Prostate gland (tissue), 2 donors: Measurements from ENCODE around the gene SLC25A27. TPM values are rescaled to one million over a fixed set of nuclear protein-coding genes. Genes with fewer than 3 reads are reported as not detected.

Experiments used
- DNase-seq: peaks from one replicate; pipeline ENCODE4 v3.0.0-alpha.2; 2019; ENCODE audit warnings: low spot score
- H3K27ac ChIP-seq, 2 donors: fragments of 200-600 bp; sonication (generic); 2 replicates each; pipeline ENCODE4 v1.5.1; 2017 to 2019
- H3K27me3 ChIP-seq: fragments of 200-600 bp; sonication (generic); replicated peaks from 2 replicates; pipeline ENCODE4 v1.5.1; 2019; ENCODE audit not compliant: insufficient read depth
- H3K36me3 ChIP-seq, 2 donors: fragments of 200-600 bp; sonication (generic); 1 replicate in 1 of 2; 2 replicates in 1 of 2; pipeline versions ENCODE4 v1.5.1 to v1.8.1; 2017 to 2019
- H3K4me1 ChIP-seq: fragments of 200-600 bp; sonication (generic); replicated peaks from 2 replicates; pipeline ENCODE4 v1.5.1; 2019
- H3K4me3 ChIP-seq, 2 donors: fragments of 200-600 bp; sonication (generic); 2 replicates each; pipeline ENCODE4 v1.5.1; 2017 to 2019
- H3K9me3 ChIP-seq: fragments of 200-600 bp; sonication (generic); 2 replicates; pipeline ENCODE4 v1.5.1; 2017
- POLR2A ChIP-seq: fragments of 450-650 bp; IDR thresholded peaks from one replicate; pipeline ENCODE4 v1.6.1; 2016; ENCODE audit warnings: antibody characterized with exemption, mild to moderate bottlenecking
- POLR2AphosphoS5 ChIP-seq: sonication (generic); formaldehyde crosslinking; IDR thresholded peaks from one replicate; pipeline ENCODE4 v1.6.1; 2017; ENCODE audit warnings: antibody characterized with exemption
- WGBS: methylation state at CpG from one replicate; pipeline ENCODE4 v1.1.5; 2018; 5-methylcytosine and 5-hydroxymethylcytosine counted together
- intact Hi-C: fragments of 100-400 bp; cut with DNase I; formaldehyde crosslinking; loops from one replicate; pipeline ENCODE4 v1.14.2; 2022
- total RNA-seq, 2 donors: library from RNA; depleted of rRNA; stranded (reverse); fragments of >200 nt; gene quantifications; one replicate each; pipeline ENCODE4 v1.1.0, GENCODE V29; 2016
- TF ChIP-seq, protein P1 (sequence below), 4 experiments: fragments of 200-600 bp in 2 of 4; fragments of 450-650 bp in 2 of 4; sonication (generic) in 2 of 4; IDR thresholded peaks; 1 replicate in 3 of 4; 2 replicates in 1 of 4; pipeline ENCODE4 v1.5.1; 2016 to 2019; ENCODE audit warnings: antibody characterized with exemption in 4 of 4, mild to moderate bottlenecking in 2 of 4, moderate library complexity in 2 of 4

The SLC25A27 gene
- total RNA-seq, 2 donors from 2014 or later: 33.7 to 43.7 TPM

DNA sequence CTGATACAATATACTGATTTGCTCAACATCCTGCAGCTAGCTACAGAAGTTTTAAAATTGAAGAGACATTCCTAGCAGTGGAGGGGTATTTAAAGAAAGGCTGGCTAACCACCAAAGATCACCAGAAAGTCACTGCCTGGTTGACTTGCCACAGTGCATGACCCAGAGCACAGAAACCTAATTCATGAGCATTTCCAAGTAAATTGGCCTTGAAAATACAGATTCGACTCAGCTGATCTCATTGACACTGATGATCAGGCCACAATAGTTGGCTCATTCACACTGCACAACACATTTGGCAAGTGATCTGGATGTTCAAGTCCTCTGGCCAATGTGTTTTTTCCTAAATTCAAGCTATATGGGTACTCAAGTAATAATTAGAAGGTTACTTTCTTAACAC is 21.6 kb downstream of the SLC25A27 start:
- Histone ChIP-seq H3K4me3 (no peak overlapping the region), H3K4me1 (no peaks in the 10 kb centered on the region), H3K9me3 (no peaks in the 10 kb centered on the region), H3K27ac (no peak overlapping the region), H3K36me3 (no peaks in the 10 kb centered on the region), H3K27me3 (no peaks in the 10 kb centered on the region)
- DNase-seq: no peak
- TF ChIP-seq, protein P1, sequence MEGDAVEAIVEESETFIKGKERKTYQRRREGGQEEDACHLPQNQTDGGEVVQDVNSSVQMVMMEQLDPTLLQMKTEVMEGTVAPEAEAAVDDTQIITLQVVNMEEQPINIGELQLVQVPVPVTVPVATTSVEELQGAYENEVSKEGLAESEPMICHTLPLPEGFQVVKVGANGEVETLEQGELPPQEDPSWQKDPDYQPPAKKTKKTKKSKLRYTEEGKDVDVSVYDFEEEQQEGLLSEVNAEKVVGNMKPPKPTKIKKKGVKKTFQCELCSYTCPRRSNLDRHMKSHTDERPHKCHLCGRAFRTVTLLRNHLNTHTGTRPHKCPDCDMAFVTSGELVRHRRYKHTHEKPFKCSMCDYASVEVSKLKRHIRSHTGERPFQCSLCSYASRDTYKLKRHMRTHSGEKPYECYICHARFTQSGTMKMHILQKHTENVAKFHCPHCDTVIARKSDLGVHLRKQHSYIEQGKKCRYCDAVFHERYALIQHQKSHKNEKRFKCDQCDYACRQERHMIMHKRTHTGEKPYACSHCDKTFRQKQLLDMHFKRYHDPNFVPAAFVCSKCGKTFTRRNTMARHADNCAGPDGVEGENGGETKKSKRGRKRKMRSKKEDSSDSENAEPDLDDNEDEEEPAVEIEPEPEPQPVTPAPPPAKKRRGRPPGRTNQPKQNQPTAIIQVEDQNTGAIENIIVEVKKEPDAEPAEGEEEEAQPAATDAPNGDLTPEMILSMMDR (IDR thresholded peaks at IDR 0.05): no peak
- no peak for TF ChIP-seq POLR2AphosphoS5
- no peak for TF ChIP-seq POLR2A
- WGBS: 94% methylated on average over 1 of the region's 1 CpG
- intact Hi-C loops: no loop called here

DNA sequence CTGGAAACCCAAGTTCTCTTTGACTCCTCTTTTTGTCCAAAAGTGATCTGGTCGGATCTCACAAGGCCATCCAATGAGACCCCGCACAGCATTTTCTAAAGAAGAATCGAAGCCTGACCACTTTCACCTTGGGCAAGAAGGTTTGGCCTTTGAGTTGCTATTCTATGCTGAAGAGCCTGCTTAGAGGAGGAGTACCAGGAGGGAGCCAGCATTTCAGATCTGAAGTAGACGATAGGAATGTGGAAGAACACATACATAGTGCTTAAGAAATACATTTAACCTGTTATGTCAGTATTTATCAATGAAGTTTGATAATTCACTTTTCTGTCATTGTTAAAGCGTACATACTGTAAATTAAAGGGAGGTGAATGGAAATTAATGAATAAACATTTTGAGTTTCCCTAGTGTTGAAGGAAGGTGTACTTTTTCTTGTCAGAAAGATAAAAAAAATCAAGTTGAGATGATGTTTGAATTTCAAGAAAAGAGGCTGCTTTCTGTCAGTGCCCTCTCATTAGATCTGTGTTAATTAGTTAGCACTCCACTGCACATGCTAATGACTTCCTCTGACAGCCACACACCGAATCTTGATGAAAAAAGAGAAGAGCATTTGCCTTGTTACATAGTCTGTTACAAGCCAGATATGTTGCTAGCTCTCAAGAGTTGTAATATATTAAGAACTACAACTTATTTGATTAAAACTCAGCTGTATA is 24.0 kb downstream of the SLC25A27 start:
- TF ChIP-seq, protein P1 (IDR thresholded peaks at IDR 0.05): no peak
- TF ChIP-seq POLR2A: no peak
- TF ChIP-seq POLR2AphosphoS5: no peak
- Histone ChIP-seq H3K9me3 (no peaks in the 10 kb centered on the region), H3K4me3 (no peak overlapping the region), H3K27ac (no peak overlapping the region), H3K36me3 (no peaks in the 10 kb centered on the region), H3K4me1 (no peaks in the 10 kb centered on the region), H3K27me3 (no peaks in the 10 kb centered on the region)
- DNase-seq: no peak
- intact Hi-C loops: no loop called here
- 92% methylated on average over 6 of the region's 6 CpGs for WGBS

DNA sequence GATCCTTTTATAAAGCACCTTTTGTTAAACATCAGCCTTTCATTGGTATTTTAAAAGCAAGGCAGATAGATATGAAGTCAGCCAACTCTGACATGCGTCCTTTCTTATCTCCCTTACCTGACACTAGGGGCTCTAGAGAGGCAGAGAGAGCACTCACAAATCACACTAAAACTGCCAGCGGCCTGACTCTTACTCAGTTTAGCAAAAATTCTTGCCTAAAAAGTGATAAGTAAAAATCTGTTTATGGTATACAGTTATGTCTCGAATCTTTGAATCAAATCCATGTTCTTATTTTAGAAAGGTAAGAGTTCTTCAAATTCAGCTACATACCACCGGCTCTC is 24.5 kb downstream of the SLC25A27 start:
- TF ChIP-seq POLR2A (no peak), POLR2AphosphoS5 (no peak)
- TF ChIP-seq, protein P1 (IDR thresholded peaks at IDR 0.05): no peak
- DNase-seq: no peak
- Histone ChIP-seq H3K27me3 (no peaks in the 10 kb centered on the region), H3K4me1 (no peaks in the 10 kb centered on the region), H3K9me3 (no peaks in the 10 kb centered on the region), H3K4me3 (no peak overlapping the region), H3K36me3 (no peaks in the 10 kb centered on the region), H3K27ac (no peak overlapping the region)
- intact Hi-C loops: no loop called here
- 80% methylated on average over 4 of the region's 4 CpGs for WGBS

DNA sequence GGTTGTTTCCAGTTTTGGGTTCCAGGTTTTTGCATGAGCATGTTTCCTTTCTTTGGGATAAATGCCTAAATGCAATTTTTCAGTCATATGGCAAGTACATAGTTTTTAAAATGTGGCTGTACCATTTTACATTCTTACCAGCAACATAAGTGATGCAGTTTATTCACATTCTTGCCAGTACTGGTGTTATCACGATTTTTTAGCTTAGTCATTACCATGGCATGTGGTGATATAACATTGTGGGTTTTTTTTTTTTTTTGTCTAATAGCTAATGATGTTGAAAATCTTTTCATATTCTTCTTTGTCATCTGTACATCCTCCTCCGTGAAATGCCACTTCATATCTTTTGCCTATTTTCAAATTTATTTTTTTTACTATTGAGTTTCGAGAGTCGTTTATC is 32.0 kb downstream of the SLC25A27 start:
- Histone ChIP-seq H3K27ac (no peak overlapping the region), H3K4me3 (no peak overlapping the region), H3K9me3 (no peaks in the 10 kb centered on the region), H3K4me1 (no peaks in the 10 kb centered on the region), H3K27me3 (no peaks in the 10 kb centered on the region), H3K36me3 (no peaks in the 10 kb centered on the region)
- no peak for TF ChIP-seq POLR2A
- TF ChIP-seq POLR2AphosphoS5: no peak
- TF ChIP-seq, protein P1 (IDR thresholded peaks at IDR 0.05): no peak
- intact Hi-C loops: no loop called here
- DNase-seq: no peak
- 88% methylated on average over 4 of the region's 4 CpGs for WGBS

DNA sequence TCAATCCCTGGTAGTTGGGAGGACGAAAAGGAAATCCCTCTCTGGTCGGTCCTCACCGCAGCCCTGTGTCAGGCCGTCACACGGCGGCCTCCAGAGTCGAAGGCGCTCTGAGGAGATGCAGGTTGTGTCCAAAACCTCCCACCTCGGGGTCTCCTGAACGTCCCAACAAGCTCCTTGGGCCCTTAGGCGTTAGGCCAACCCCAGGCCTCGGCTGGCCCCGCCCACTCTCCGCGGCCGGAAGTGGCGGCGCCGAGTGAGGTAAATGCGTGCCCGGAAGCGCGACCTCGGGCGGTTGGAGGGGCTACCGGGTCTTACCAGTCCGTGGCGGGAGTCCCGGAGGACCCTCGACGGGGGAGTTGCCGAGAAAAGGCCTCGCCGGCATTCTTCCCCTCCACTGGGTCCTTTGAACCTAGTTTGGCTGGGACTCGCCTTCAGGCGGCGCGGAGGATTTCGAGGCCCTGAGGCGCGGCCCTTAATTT is 34.9 kb downstream of the SLC25A27 start, which contains the start of gene TDRD6:
Gene TDRD6, plus strand, starts transcription at position 267 of the 479 bp plus-strand sequence. CDS start 244 bp downstream, outside the sequence.
- Histone ChIP-seq H3K9me3 (no peaks in the 10 kb centered on the region), H3K4me3 (no peak within 1 kb of the TSS), H3K36me3 (no peaks in the 10 kb centered on the region), H3K4me1 (no peaks in the 10 kb centered on the region), H3K27me3 (no peaks in the 10 kb centered on the region), H3K27ac (no peak within 1 kb of the TSS)
- DNase-seq: no peak
- intact Hi-C loops: no loop called here
- 93% methylated on average over 39 of the region's 41 CpGs for WGBS
- TF ChIP-seq POLR2AphosphoS5 (no peak), POLR2A (no peak)
- TF ChIP-seq, protein P1 (IDR thresholded peaks at IDR 0.05): no peak
